Bronchus fibroblast of lung (primary cell): ENCODE measurements around the gene NDUFAF2. TPM values are rescaled to one million over a fixed set of nuclear protein-coding genes. Genes with fewer than 3 reads are reported as not detected.

Source experiments
- total RNA-seq: library from RNA; depleted of rRNA; stranded (reverse); fragments of >200 nt; gene quantifications from 2 replicates; pipeline ENCODE4 v1.2.3, GENCODE V29; 2015

Gene NDUFAF2, protein sequence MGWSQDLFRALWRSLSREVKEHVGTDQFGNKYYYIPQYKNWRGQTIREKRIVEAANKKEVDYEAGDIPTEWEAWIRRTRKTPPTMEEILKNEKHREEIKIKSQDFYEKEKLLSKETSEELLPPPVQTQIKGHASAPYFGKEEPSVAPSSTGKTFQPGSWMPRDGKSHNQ
- total RNA-seq = 19.3 and 24.0 TPM in 2 replicates

GRCh38 chr5:60944904-60945812, at the start of gene NDUFAF2, which contains the start of gene ERCC8:
TSS of gene NDUFAF2 (plus strand) at chr5:60945205. CDS start at chr5:60945256, 51 bp downstream.
TSS of gene ERCC8 (minus strand) at chr5:60945070. CDS start at chr5:60945008, 62 bp downstream.

DNA sequence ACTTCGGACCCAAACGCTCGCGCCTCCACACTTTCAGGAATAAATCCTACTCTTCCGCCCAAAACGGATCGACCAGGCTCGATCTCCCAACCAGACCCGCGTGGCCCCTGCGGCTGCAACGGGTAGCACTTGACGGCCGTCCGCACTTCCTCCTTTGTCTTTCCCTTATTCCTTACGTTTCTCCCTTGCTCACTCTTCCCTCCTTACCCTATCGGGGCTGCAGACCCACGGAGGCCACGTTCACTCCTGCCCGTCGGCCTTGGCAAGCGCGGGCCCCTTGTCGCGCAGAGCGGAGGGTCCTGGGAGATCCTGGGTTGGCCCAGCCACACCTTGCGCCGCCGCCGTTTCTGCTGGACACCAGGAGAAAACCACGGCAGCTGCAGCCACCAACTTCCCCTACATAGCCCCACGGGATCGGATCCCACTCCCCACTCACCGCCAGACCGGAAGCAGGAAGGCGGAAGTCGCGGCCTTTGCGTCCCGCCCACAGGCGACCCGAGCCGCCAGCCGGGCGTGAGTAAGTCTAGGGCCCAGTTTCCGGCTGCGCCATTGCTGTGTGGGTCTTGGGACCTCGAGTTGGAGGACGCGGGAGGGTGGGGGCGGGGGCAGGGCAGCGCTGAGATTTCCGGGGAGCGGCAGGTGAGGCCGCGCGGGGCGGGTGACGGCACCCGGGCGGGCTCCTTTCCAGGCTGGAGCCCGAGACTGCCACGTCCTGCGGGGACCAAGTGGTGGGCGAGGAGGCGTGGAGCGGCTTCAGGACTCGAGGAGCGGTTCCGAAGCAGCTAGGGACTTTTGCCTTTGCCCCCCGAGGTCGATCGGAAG, 217.2 kb downstream of the NDUFAF2 start, which contains the start of gene SMIM15:
Gene SMIM15, minus strand, starts transcription at position 459 of the 822 bp plus-strand sequence. CDS start 2,297 bp downstream, outside the sequence.

Other genes starting within 250 kb of the NDUFAF2 start
- 13.3 and 16.4 TPM in 2 replicates for gene DEPDC1B, start 245.0 kb upstream of the NDUFAF2 start, total RNA-seq
- gene ELOVL7, start 100.9 kb upstream of the NDUFAF2 start, total RNA-seq = 0.34 TPM in 1 of 2 replicates, not detected in the other
- 14.3 and 14.9 TPM in 2 replicates for gene ERCC8, start 135 bp upstream of the NDUFAF2 start, total RNA-seq
- 50.2 and 53.1 TPM in 2 replicates for gene SMIM15, start 217.3 kb downstream of the NDUFAF2 start, total RNA-seq